ENCODE data around the gene RAB5A. TPM values are rescaled to one million over a fixed set of nuclear protein-coding genes. Genes with fewer than 3 reads are reported as not detected.

The RAB5A gene
- polyA plus RNA-seq, 1 of the 3 experiments (the other 2 are of a cell fraction): 31.0 TPM

DNA sequence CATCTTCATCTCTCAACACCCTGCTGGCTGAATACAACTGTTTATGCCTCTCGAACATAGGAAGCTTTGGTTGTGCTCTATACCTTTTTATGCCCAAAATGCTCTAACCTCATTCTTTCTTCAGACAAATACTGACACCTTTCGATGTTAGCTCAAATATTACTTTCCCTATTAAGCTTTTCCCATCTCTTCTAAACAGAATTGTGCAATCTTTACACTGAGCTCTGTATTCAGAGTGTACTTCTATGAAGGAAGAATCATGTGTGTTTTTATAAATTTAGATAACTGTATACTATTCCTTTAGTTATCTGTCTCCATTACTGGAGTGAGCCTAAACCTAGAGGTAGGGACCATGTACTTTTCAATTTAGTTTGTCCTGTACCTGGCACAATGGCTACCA lies 14.5 kb upstream of the RAB5A start:
- Histone ChIP-seq H3K79me2 (ENCODE audit: insufficient read depth) (no peaks in the 10 kb centered on the region), H3K27ac (ENCODE audit: low read depth in 2 of 2, low read length in 1 of 2) (no peak overlapping the region), H3K9ac (no peak overlapping the region), H2AFZ (ENCODE audit: low read depth) (no peak overlapping the region), H3K9me3 (no peaks in the 10 kb centered on the region), H3K4me3 (ENCODE audit: low read depth in 2 of 2, low read length in 1 of 2) (no peak overlapping the region), H3K27me3 (ENCODE audit: insufficient read depth) (no peaks in the 10 kb centered on the region), H3K4me1 (ENCODE audit: control insufficient read depth in 1 of 2, insufficient read depth in 2 of 2, low read depth in 1 of 2, low read length in 1 of 2) (peaks cover 0 to 4% of the 10 kb centered on the region in 2 experiments; a peak in 1 of 4 replicates), H3K36me3 (replicated peaks in 1 of 2; ENCODE audit: control insufficient read depth in 1 of 2, insufficient read depth in 2 of 2, low read length in 1 of 2) (no peaks in the 10 kb centered on the region), H4K20me1 (ENCODE audit: insufficient read depth) (no peaks in the 10 kb centered on the region), H3K9me2 (no peaks in the 10 kb centered on the region), H3F3A (replicated peaks; ENCODE audit: insufficient read depth) (peaks cover 3% of the 10 kb centered on the region), H3K4me2 (peak overlapping the region; percentile 17; the same call in 1 of the 2 replicates)
- no peak for TF ChIP-seq ZBTB33 (IDR thresholded peaks at IDR 0.05; ENCODE audit: borderline replicate concordance, low read depth)
- TF ChIP-seq RAD21 (IDR thresholded peaks at IDR 0.05; ENCODE audit: low read length): no peak
- no peak for TF ChIP-seq CHD2 (IDR thresholded peaks at IDR 0.05; ENCODE audit: low read length, partially characterized antibody)
- no peak for TF ChIP-seq GATA2 (CRISPR knock-in tag; IDR thresholded peaks at IDR 0.05)
- TF ChIP-seq YY1 (IDR thresholded peaks at IDR 0.05; ENCODE audit: low read depth): no peak
- no peak for TF ChIP-seq RFX5 (IDR thresholded peaks at IDR 0.05; ENCODE audit: low read length)
- 94% methylated on average over 2 of the region's 2 CpGs for WGBS (ENCODE audit: low lambda C conversion rate)
- CTCF ChIA-PET: no interaction called here
- POLR2A ChIA-PET: no interaction called here
- DNase-seq: no peak

- Histone ChIP-seq H3K4me2 (no peak within 1 kb of the TSS), H3F3A (replicated peaks; ENCODE audit: insufficient read depth) (peaks cover 3% of the 10 kb centered on the region), H3K27ac (ENCODE audit: low read depth in 2 of 2, low read length in 1 of 2) (no peak within 1 kb of the TSS), H3K4me3 (ENCODE audit: low read depth in 2 of 2, low read length in 1 of 2) (no peak within 1 kb of the TSS), H3K27me3 (ENCODE audit: insufficient read depth) (no peaks in the 10 kb centered on the region), H3K9me2 (no peaks in the 10 kb centered on the region), H3K9me3 (no peaks in the 10 kb centered on the region), H3K4me1 (ENCODE audit: control insufficient read depth in 1 of 2, insufficient read depth in 2 of 2, low read depth in 1 of 2, low read length in 1 of 2) (peaks cover 0 to 4% of the 10 kb centered on the region in 2 experiments; a peak in 1 of 4 replicates), H3K9ac (no peak within 1 kb of the TSS), H2AFZ (ENCODE audit: low read depth) (no peak within 1 kb of the TSS), H3K36me3 (replicated peaks in 1 of 2; ENCODE audit: control insufficient read depth in 1 of 2, insufficient read depth in 2 of 2, low read length in 1 of 2) (no peaks in the 10 kb centered on the region), H4K20me1 (ENCODE audit: insufficient read depth) (no peaks in the 10 kb centered on the region), H3K79me2 (ENCODE audit: insufficient read depth) (no peaks in the 10 kb centered on the region)
- ChIA-PET POLR2A (no interaction called here), CTCF (no interaction called here)
- peak; percentile 59 for DNase-seq
- TF ChIP-seq RFX5 (IDR thresholded peaks at IDR 0.05; ENCODE audit: low read length): no peak
- TF ChIP-seq YY1 (IDR thresholded peaks at IDR 0.05; ENCODE audit: low read depth): no peak
- WGBS (ENCODE audit: low lambda C conversion rate): 32% methylated on average over 5 of the region's 5 CpGs
Observed at GRCh38 chr3:19934098-19934566, 12.8 kb upstream of the RAB5A start, which contains the start of gene EFHB. EFHB (minus strand) TSS chr3:19934217; CDS start chr3:19934018, 199 bp downstream.

DNA sequence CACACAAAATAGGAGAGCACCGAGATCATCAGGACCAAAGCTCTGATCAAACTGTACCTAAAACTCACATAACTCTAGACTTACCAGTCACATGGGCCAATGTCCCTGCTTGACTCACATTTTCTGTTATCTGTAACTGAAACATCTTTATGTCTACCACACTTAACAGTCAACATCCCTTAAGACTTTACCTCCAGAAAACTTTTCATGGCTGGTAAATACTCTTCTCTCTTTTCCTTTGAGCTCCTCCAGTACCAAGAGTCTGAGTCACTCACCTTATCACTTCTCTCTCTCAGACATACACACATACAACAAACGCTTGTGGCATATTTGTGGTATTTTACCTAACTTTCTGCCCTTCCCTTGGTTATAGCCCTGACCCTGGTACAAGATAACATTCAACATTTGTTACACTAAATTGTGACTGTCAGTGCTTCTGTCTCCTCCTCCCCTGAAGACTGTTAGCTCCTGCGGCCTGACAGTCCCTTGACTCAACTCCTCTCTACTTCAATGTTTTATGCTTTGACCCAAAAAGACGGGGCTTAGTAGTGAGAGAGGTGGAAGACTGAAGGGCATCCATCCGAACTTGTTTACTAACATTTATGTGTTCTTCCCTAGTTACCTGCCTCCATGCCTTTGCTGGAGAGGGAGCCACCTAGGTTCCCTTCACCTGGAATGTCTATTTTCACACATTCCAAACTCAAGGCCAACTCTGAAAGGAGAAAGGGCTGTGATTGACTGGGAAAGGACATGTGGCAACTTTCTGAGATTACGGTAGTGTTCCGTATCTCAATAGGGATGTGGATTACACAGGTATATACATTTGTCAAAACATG lies 9.2 kb upstream of the RAB5A start:
- no peaks in the 10 kb centered on the region for H3K9me3 ChIP-seq
- no peaks in the 10 kb centered on the region for H3F3A ChIP-seq (replicated peaks; ENCODE audit: insufficient read depth)
- no peaks in the 10 kb centered on the region for H3K79me2 ChIP-seq (ENCODE audit: insufficient read depth)
- H3K9ac ChIP-seq: no peak overlapping the region
- no peaks in the 10 kb centered on the region for H3K27me3 ChIP-seq (ENCODE audit: insufficient read depth)
- no peak overlapping the region for H3K4me2 ChIP-seq
- no peaks in the 10 kb centered on the region for H3K36me3 ChIP-seq (replicated peaks in 1 of 2; ENCODE audit: control insufficient read depth in 1 of 2, insufficient read depth in 2 of 2, low read length in 1 of 2)
- no peak for TF ChIP-seq EZH2phosphoT487 (IDR thresholded peaks at IDR 0.05; ENCODE audit: borderline replicate concordance, low read depth)
- 0 out of 2 replicates have a peak, but pooled peaks have one; percentile 14 for TF ChIP-seq FOSL2 (IDR thresholded peaks at IDR 0.05; ENCODE audit: borderline replicate concordance, low read depth)
- no peak for TF ChIP-seq ELF1 (IDR thresholded peaks at IDR 0.05)
- POLR2A ChIA-PET: no interaction called here
- no peak overlapping the region; a peak in 1 of 4 replicates for H3K27ac ChIP-seq (ENCODE audit: low read depth in 2 of 2, low read length in 1 of 2)
- peak overlapping the region; percentile 53; the same call in 1 of the 2 replicates for H2AFZ ChIP-seq (ENCODE audit: low read depth)
- no peak for DNase-seq
- CTCF ChIA-PET: no interaction called here
- no peaks in the 10 kb centered on the region for H3K9me2 ChIP-seq
- 47% methylated on average over 7 of the region's 7 CpGs for WGBS (ENCODE audit: low lambda C conversion rate)
- H3K4me1 ChIP-seq (ENCODE audit: control insufficient read depth in 1 of 2, insufficient read depth in 2 of 2, low read depth in 1 of 2, low read length in 1 of 2): no peaks in the 10 kb centered on the region; a peak in 1 of 4 replicates
- no peak overlapping the region for H3K4me3 ChIP-seq (ENCODE audit: low read depth in 2 of 2, low read length in 1 of 2)
- no peaks in the 10 kb centered on the region for H4K20me1 ChIP-seq (ENCODE audit: insufficient read depth)

Data from SK-N-SH (cell line).